RWPE2 (cell line): ENCODE measurements around the gene TMCC3.
A peak's percentile ranks its signal among the peaks of the same experiment; 100 is the strongest.

ENCODE experiments used
- ATAC-seq: fragments of 200-7000 bp; cut with Tn5 transposase; 3 replicates; pipeline ENCODE4 v1.9.1; 2021; ENCODE audit warnings: low read depth
- DNase-seq: peaks from one replicate; pipeline ENCODE4 v3.0.0-alpha.2; 2020; ENCODE audit warnings: low spot score
- H3K27ac ChIP-seq: fragments of 450-650 bp; 2 replicates; pipeline ENCODE4 v1.5.1; 2017; ENCODE audit warnings: mild to moderate bottlenecking; ENCODE audit not compliant: poor library complexity, severe bottlenecking
- H3K27me3 ChIP-seq: fragments of 250-450 bp; sonication (Bioruptor Pico); 2 replicates; pipeline ENCODE4 v1.5.1; 2021; ENCODE audit warnings: mild to moderate bottlenecking, moderate library complexity; ENCODE audit not compliant: insufficient read depth, poor library complexity, severe bottlenecking
- H3K36me3 ChIP-seq: fragments of 250-450 bp; sonication (Bioruptor Pico); 2 replicates; pipeline ENCODE4 v1.5.1; 2020; ENCODE audit warnings: low read depth, mild to moderate bottlenecking, moderate library complexity
- H3K4me1 ChIP-seq: fragments of 250-450 bp; sonication (Bioruptor Pico); 2 replicates; pipeline ENCODE4 v1.5.1; 2021; ENCODE audit warnings: mild to moderate bottlenecking, moderate library complexity; ENCODE audit not compliant: insufficient read depth, poor library complexity, severe bottlenecking
- H3K4me3 ChIP-seq: fragments of 250-450 bp; sonication (Bioruptor Pico); 2 replicates; pipeline ENCODE4 v1.5.1; 2021; ENCODE audit warnings: mild to moderate bottlenecking, moderate library complexity; ENCODE audit not compliant: severe bottlenecking
- H3K9me3 ChIP-seq: fragments of 250-450 bp; sonication (Bioruptor Pico); 2 replicates; pipeline ENCODE4 v1.5.1; 2021; ENCODE audit warnings: mild to moderate bottlenecking, moderate library complexity; ENCODE audit not compliant: severe bottlenecking
- TF ChIP-seq, protein P1 (sequence below): fragments of 450-650 bp; IDR thresholded peaks from one replicate; pipeline ENCODE4 v1.5.1; 2017; ENCODE audit warnings: mild to moderate bottlenecking, moderate library complexity; ENCODE audit not compliant: poor library complexity, severe bottlenecking

Gene TMCC3

DNA sequence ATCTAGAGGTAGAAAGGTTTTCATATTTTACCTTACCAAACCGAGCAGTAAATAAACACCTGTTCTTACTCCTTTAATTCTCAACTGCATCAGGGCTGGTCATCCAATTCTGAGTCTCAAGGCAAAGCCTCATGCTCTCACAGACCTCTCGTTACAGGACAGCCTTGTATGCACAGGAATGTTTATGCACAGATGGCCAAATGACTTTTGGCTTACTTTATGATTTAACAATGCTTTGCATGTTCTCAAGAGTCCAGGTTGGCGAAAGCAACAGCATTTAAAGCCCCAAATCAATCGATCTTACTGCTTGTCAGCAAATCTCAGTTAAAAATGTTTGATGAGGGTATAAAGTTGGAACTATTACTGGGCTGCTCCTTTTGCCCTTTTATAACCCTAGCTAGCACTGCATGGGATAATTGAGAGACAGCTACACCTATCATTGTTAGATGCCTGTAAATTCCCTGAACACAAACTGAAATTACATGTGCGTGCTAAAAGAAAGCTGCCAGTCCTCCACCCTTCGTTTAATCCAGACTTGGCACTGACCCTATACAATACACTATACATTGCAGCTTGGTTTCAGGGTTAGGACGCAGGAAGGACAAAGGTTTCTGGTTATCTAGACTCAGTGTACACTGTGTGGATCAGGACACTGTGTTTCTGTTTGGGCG is 63.6 kb downstream of the TMCC3 start:
- DNase-seq (no peak), ATAC-seq (peak; percentile 44; the same call in 2 of the 3 replicates)
- TF ChIP-seq, protein P1, sequence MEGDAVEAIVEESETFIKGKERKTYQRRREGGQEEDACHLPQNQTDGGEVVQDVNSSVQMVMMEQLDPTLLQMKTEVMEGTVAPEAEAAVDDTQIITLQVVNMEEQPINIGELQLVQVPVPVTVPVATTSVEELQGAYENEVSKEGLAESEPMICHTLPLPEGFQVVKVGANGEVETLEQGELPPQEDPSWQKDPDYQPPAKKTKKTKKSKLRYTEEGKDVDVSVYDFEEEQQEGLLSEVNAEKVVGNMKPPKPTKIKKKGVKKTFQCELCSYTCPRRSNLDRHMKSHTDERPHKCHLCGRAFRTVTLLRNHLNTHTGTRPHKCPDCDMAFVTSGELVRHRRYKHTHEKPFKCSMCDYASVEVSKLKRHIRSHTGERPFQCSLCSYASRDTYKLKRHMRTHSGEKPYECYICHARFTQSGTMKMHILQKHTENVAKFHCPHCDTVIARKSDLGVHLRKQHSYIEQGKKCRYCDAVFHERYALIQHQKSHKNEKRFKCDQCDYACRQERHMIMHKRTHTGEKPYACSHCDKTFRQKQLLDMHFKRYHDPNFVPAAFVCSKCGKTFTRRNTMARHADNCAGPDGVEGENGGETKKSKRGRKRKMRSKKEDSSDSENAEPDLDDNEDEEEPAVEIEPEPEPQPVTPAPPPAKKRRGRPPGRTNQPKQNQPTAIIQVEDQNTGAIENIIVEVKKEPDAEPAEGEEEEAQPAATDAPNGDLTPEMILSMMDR: no peak
- Histone ChIP-seq H3K27me3 (no peaks in the 10 kb centered on the region), H3K9me3 (no peaks in the 10 kb centered on the region), H3K4me1 (peaks cover 29% of the 10 kb centered on the region), H3K36me3 (peaks cover 5% of the 10 kb centered on the region; the same call in 1 of the 2 replicates), H3K4me3 (no peak overlapping the region), H3K27ac (peak overlapping the region; percentile 40)

DNA sequence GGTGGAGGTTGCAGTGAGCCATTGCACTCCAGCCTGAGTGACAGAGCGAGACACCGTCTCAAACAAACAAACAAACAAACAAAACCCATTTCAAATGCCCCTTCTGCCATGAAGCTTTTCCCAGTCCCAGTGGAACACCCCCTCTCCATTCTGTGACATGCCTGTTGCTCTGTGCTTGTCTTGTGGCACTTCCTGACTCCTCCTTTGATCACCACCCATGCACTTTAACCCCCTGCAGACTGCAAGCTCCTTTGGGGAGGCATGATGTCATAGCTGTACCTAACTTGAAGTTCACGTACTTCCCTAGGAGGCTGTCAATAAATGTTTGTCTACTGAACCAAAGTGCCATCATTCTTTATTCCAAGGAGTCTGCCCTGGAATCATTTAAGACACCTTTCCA is 64.7 kb downstream of the TMCC3 start:
- Histone ChIP-seq H3K36me3 (peaks cover 10% of the 10 kb centered on the region; the same call in 1 of the 2 replicates), H3K27ac (no peak overlapping the region), H3K9me3 (no peaks in the 10 kb centered on the region), H3K4me3 (no peak overlapping the region), H3K4me1 (peaks cover 22% of the 10 kb centered on the region), H3K27me3 (no peaks in the 10 kb centered on the region)
- TF ChIP-seq, protein P1: no peak
- ATAC-seq (no peak), DNase-seq (no peak)

DNA sequence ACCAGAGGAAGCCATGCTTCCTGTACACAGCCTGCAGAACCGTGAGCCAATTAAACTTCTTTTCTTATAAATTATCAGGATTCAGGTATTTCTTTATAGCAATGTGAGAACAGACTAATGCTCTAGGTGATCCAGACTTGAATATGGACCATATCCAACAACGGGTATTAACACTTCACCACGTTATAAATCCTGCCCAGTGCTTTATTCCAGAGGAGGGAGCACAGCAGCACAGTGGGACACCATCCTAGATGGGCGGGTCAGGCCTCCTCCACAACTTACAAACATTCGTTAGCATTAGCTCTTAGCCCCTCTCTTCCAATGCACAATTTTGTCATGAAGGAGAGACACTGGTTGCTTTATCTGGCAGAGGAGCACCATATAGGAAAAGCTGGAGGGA is 66.0 kb downstream of the TMCC3 start:
- TF ChIP-seq, protein P1: no peak
- DNase-seq: no peak
- peaks cover 18% of the 10 kb centered on the region for H3K4me1 ChIP-seq
- no peaks in the 10 kb centered on the region for H3K27me3 ChIP-seq
- H3K36me3 ChIP-seq: peaks cover 10% of the 10 kb centered on the region; the same call in 1 of the 2 replicates
- H3K9me3 ChIP-seq: no peaks in the 10 kb centered on the region
- no peak overlapping the region for H3K27ac ChIP-seq
- no peak for ATAC-seq
- no peak overlapping the region for H3K4me3 ChIP-seq

DNA sequence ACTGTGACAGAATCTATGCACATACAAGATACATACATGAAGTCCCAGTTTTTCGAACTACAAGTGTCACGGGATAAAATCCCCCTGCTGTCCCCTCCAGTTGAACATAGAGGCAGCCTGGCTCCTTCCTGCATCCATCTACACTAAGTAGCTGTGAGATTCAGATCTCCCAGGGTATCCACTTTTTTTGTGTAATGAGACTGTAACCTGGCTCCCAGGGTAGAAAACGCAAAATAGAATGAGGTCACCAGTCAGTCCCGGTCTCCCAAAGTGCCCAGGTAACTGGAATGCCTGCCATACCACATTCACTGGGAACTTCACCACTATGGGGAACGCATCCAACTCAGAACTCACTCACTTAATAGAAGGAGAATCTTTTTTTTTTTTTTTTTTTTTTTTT is 67.8 kb downstream of the TMCC3 start:
- Histone ChIP-seq H3K27ac (no peak overlapping the region), H3K27me3 (no peaks in the 10 kb centered on the region), H3K4me3 (no peak overlapping the region), H3K4me1 (peaks cover 14% of the 10 kb centered on the region), H3K36me3 (peaks cover 10% of the 10 kb centered on the region; the same call in 1 of the 2 replicates), H3K9me3 (no peaks in the 10 kb centered on the region)
- ATAC-seq (no peak), DNase-seq (no peak)
- TF ChIP-seq, protein P1: no peak
